GM12892 (cell line): ENCODE data around the gene UNC50.

Source experiments
- POLR2A ChIP-seq: IDR thresholded peaks from 2 replicates; pipeline ENCODE4 v1.6.1; 2011; ENCODE audit warnings: low read depth, low read length, control low read depth
- TAF1 ChIP-seq: IDR thresholded peaks from 2 replicates; pipeline ENCODE4 v1.6.1; 2011; ENCODE audit warnings: low read depth, mild to moderate bottlenecking, control low read depth, low read length, borderline replicate concordance

DNA sequence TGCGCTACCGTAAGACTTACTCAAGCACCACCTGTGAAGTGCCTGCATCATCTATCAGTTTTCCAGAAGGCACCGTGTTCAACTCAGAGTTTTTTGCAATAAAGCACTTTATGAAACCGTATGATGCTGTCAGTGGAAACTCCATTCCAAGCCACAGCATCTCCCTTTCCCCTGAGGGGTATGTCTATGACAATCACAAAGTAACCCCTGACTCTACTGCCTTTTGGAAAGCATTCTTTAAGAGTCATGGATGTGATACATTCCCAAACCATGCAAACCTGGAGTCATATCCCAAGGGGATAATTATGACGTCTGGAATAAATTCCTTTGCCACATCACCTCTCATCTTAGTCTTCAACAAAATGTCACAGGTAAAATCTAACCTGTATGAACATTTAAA, 39.2 kb downstream of the UNC50 start:
- TF ChIP-seq POLR2A (no peak), TAF1 (no peak)
